Measurements from ENCODE around the gene IGSF23.

DNA sequence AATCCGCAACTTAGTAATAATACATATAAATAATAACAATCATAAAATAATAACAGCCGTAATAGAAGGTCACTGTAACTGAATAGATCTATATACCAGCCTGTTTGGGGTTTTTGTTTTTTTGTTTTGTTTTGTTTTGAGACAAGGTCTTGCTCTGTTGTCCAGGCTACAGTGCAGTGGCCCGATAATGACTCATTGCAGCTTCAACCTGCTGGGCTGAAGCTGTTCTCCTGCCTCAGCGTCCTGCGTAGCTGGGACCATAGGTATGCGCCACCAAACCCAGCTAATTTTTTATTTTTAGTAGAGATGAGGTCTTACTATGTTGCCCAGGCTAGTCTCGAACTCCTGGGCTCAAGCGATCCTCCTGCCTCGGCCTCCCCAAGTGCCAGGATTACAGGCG is 950 bp downstream of the IGSF23 start:
- TF ChIP-seq, protein P1, sequence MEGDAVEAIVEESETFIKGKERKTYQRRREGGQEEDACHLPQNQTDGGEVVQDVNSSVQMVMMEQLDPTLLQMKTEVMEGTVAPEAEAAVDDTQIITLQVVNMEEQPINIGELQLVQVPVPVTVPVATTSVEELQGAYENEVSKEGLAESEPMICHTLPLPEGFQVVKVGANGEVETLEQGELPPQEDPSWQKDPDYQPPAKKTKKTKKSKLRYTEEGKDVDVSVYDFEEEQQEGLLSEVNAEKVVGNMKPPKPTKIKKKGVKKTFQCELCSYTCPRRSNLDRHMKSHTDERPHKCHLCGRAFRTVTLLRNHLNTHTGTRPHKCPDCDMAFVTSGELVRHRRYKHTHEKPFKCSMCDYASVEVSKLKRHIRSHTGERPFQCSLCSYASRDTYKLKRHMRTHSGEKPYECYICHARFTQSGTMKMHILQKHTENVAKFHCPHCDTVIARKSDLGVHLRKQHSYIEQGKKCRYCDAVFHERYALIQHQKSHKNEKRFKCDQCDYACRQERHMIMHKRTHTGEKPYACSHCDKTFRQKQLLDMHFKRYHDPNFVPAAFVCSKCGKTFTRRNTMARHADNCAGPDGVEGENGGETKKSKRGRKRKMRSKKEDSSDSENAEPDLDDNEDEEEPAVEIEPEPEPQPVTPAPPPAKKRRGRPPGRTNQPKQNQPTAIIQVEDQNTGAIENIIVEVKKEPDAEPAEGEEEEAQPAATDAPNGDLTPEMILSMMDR (IDR thresholded peaks at IDR 0.05) = no peak
- TF ChIP-seq POLR2A (IDR thresholded peaks at IDR 0.05) = no peak
